Right atrium auricular region (tissue), 2 donors: ENCODE results near the gene COL9A3. TPM values are rescaled to one million over a fixed set of nuclear protein-coding genes. Genes with fewer than 3 reads are reported as not detected.
A peak's percentile ranks its signal among the peaks of the same experiment; 100 is the strongest.

Experiments used
- DNase-seq: peaks from one replicate; pipeline ENCODE4 v3.0.0-alpha.2; 2019; ENCODE audit warnings: low spot score
- H3K27ac ChIP-seq, 2 donors: fragments of 200-600 bp; sonication (generic); 1 replicate in 1 of 2; 2 replicates in 1 of 2; pipeline ENCODE4 v1.5.1; 2016 to 2019
- H3K27me3 ChIP-seq, 2 donors: fragments of 200-600 bp; sonication (generic); one replicate each; pipeline versions ENCODE4 v1.5.1 to v1.6.0; 2017 to 2019
- H3K36me3 ChIP-seq: fragments of 200-600 bp; sonication (generic); one replicate; pipeline ENCODE4 v1.5.1; 2016
- H3K4me1 ChIP-seq, 2 donors: fragments of 200-600 bp; sonication (generic); one replicate each; pipeline versions ENCODE4 v1.5.1 to v1.6.0; 2017 to 2019
- H3K4me3 ChIP-seq, 2 donors: fragments of 200-600 bp; sonication (generic); 1 replicate in 1 of 2; 2 replicates in 1 of 2; pipeline ENCODE4 v1.5.1; 2017 to 2019; ENCODE audit warnings: mild to moderate bottlenecking in 1 of 2, moderate library complexity in 1 of 2
- H3K9me3 ChIP-seq, 2 donors: fragments of 200-600 bp; sonication (generic); one replicate each; pipeline ENCODE4 v1.5.1; 2019
- total RNA-seq, 2 donors: library from RNA; depleted of rRNA; stranded (reverse); fragments of >200 nt; gene quantifications; one replicate each; pipeline ENCODE4 v1.1.0, GENCODE V29; 2016
- TF ChIP-seq, protein P1 (sequence below), 2 donors: fragments of 200-600 bp; sonication (generic); IDR thresholded peaks; one replicate each; pipeline ENCODE4 v1.5.1; 2019; ENCODE audit warnings: antibody characterized with exemption in 2 of 2

COL9A3 gene
- total RNA-seq, 2 donors from 2014 or later = 4.2 to 5.7 TPM

DNA sequence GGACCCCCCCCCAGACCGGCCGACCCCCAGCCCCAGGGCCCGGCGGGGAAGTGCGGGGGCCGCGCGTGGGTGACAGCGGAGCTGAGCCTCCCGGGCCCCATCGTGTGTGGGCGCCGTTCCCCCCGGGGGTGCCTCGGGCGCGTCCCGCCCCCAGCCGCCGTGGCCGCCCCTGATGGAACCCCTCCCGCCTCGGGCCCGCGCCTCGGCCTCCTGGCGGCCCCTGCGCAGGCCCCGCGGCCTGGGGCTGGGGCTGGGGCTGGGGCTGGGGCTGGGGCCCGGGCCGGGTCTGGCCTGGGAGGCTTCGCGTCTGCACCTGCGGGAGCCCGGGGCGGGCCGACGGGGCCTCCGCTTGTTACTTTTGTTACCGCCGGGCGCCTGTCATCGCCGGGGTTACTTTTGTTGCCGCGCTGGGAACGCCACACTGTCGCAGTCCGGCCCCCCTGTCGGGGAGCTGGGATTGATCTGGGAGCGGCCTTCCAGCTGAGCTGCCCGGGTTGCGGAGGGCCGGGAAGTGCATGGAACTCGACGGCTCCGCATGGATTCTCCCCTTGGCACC is 11.6 kb upstream of the COL9A3 start:
- DNase-seq = no peak

DNA sequence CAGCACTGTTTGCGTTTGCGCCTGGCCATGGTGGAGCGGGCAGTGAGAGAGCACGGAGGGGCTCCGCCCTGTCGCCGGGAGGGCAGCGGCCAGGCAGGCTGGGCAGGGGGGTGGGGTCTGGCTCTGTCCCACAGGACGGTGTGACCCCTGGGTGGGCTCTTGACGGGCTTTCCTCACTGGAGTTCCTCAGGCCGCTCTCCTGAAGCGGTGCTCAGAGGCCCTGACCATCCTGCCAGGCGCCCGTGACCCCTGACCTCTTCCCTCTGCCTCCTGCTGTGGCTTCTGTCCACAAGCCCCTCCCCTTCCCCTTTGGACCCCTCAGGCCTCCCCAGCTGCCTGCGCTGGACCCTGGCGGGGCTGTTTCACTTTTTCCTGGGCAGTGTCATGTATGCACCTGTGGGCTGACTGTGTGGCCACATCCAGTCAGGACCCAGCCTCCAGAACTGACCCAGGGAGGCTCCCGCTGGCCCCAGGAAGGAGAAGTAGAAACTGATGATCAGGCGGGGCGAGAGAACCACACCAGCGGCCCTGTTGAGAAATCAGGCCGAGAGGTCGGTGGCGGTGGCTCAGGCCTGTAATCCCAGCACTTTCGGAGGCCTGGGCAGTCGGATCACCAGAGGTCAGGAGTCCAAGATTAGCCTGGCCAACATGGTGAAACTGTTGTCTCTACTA is 11.0 kb upstream of the COL9A3 start:
- peak; percentile 78 for DNase-seq
- peaks cover 0 to 60% of the 10 kb centered on the region in 2 donors for H3K4me1 ChIP-seq
- TF ChIP-seq, protein P1, sequence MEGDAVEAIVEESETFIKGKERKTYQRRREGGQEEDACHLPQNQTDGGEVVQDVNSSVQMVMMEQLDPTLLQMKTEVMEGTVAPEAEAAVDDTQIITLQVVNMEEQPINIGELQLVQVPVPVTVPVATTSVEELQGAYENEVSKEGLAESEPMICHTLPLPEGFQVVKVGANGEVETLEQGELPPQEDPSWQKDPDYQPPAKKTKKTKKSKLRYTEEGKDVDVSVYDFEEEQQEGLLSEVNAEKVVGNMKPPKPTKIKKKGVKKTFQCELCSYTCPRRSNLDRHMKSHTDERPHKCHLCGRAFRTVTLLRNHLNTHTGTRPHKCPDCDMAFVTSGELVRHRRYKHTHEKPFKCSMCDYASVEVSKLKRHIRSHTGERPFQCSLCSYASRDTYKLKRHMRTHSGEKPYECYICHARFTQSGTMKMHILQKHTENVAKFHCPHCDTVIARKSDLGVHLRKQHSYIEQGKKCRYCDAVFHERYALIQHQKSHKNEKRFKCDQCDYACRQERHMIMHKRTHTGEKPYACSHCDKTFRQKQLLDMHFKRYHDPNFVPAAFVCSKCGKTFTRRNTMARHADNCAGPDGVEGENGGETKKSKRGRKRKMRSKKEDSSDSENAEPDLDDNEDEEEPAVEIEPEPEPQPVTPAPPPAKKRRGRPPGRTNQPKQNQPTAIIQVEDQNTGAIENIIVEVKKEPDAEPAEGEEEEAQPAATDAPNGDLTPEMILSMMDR (IDR thresholded peaks at IDR 0.05) = no peak
- peak overlapping the region; percentile 84 to 89 for H3K27ac ChIP-seq
- peaks cover 33% of the 10 kb centered on the region for H3K36me3 ChIP-seq
- peak overlapping the region; percentile 93 to 97 for H3K4me3 ChIP-seq
- H3K27me3 ChIP-seq = no peaks in the 10 kb centered on the region
- H3K9me3 ChIP-seq = no peaks in the 10 kb centered on the region

More for the DNA sequence above, 11.6 kb upstream of the COL9A3 start:
- no peaks in the 10 kb centered on the region for H3K27me3 ChIP-seq
- H3K27ac ChIP-seq = peak overlapping the region; percentile 84 to 89
- peaks cover 27% of the 10 kb centered on the region for H3K36me3 ChIP-seq
- H3K4me3 ChIP-seq = peak overlapping the region; percentile 93 to 97
- TF ChIP-seq, protein P1 (IDR thresholded peaks at IDR 0.05) = no peak
- peaks cover 0 to 61% of the 10 kb centered on the region in 2 donors for H3K4me1 ChIP-seq
- H3K9me3 ChIP-seq = no peaks in the 10 kb centered on the region

DNA sequence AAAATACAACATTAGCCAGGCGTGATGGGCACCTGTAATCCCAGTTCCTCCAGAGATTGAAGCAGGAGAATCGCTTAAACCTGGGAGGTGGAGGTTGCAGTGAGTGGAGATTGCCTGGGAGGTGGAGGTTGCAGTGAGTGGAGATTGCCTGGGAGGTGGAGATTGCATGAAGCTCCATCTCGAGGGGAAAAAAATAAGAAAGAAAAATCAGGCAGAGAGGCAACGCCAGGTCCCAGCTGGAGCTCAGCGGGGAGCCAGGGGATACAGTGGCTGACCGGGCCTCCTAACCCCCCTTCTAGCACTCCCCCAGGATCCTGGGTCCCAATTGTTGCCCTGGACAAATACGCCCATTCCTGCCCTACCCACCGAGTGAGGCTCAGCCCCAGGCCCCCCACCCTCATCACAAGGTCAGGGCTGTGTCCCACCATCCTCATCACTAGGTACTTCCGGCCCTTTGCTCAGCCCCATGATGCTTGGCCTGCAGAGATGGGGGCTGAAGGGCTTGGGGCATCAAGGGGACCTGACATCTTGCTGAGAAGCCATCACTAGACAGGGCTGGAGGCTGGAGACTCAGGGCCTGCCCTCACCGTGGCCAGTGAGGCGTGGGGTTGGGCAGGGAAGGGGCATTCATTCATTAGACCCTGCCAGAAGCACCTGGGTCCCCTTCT is 10.3 kb upstream of the COL9A3 start:
- Histone ChIP-seq H3K9me3 (no peaks in the 10 kb centered on the region), H3K27me3 (no peaks in the 10 kb centered on the region), H3K4me3 (peak overlapping the region; percentile 93 to 97), H3K27ac (no peak overlapping the region), H3K4me1 (peaks cover 0 to 53% of the 10 kb centered on the region in 2 donors), H3K36me3 (peaks cover 37% of the 10 kb centered on the region)
- TF ChIP-seq, protein P1 (IDR thresholded peaks at IDR 0.05) = no peak
- no peak for DNase-seq

DNA sequence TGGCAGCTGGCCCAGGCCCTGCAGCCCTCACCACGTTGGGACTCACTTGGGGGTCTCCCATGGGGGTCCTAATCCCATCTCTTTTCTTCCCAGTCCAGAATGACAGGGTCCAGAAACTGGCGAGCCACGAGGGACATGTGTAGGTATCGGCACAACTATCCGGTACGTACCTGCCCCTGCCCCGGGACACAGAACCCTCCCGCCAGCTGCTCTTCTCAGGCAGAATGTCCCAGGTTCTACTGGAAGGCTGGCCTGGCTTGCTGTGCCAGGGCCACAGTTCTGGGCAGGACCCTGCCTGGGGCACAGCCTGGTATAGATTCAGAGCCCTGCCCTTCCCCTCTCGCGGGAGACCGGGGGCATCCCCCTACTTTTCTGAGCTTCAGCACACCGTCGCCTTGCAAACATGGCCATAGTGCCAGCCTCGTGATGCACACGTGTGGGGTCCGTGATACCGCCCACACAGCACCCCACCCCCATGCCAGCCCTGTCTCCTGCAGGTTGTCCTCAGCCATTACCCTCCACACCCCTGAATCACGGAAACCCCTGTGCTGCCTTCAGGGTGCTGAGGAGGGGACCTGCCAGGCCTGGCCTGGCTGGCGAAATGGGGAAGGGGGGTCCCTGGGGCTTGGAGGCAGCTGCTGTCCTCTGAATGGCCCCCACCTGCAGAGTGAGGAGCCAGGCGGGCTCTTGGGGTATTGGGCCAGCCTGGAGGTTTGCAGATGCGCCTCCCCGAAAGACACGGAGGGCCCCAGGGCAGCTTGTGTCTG is 9.2 kb upstream of the COL9A3 start:
- TF ChIP-seq, protein P1 (IDR thresholded peaks at IDR 0.05) = no peak
- no peaks in the 10 kb centered on the region for H3K9me3 ChIP-seq
- DNase-seq = no peak
- no peak overlapping the region for H3K27ac ChIP-seq
- H3K27me3 ChIP-seq = no peaks in the 10 kb centered on the region
- H3K4me3 ChIP-seq = no peak overlapping the region
- peaks cover 48% of the 10 kb centered on the region for H3K36me3 ChIP-seq
- peaks cover 0 to 42% of the 10 kb centered on the region in 2 donors for H3K4me1 ChIP-seq

DNA sequence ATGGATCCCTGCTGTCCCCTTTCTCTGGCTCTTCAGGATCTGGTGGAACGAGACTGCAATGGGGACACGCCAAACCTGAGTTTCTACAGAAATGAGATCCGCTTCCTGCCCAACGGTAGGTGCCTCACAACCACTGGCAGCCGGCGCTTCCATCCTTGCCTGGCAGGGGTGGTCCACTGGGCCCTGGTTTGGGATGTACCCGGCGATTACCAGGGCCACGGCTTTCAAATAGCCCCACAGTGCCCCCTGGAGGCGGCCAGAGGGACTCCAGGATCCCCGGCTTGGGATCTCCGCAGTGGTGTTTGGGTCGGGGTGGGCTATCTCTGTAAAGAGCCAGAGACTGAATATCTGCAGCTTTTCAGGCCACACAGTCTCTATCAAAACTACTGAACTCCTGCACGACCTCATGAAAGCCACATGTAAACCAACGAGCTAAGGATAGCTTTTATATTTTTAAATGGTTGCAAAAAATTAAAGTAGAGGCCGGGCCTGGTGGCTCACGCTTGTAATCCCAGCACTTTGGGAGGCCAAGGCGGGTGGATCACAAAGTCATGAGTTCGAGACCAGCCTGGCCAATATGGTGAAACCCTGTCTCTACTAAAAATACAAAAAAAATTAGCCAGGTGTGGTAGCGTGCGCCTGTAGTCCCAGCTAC is 8.5 kb upstream of the COL9A3 start:
- DNase-seq = peak; percentile 75
- Histone ChIP-seq H3K27ac (no peak overlapping the region), H3K36me3 (peaks cover 52% of the 10 kb centered on the region), H3K27me3 (no peaks in the 10 kb centered on the region), H3K9me3 (no peaks in the 10 kb centered on the region), H3K4me3 (no peak overlapping the region), H3K4me1 (peaks cover 0 to 36% of the 10 kb centered on the region in 2 donors)
- TF ChIP-seq, protein P1 (IDR thresholded peaks at IDR 0.05) = peak; percentile 95 to 96
